ENCODE results near the gene C11orf58.

The C11orf58 gene

GRCh38 chr11:16784097-16784496 lies 45.6 kb downstream of the C11orf58 start:
- Histone ChIP-seq H3K4me1 (ENCODE audit: control insufficient read depth, low read length) (no peaks in the 10 kb centered on the region), H3K27me3 (ENCODE audit: control insufficient read depth, low read length) (peaks cover 6% of the 10 kb centered on the region), H3K9me2 (replicated peaks; ENCODE audit: control insufficient read depth, low read length) (no peaks in the 10 kb centered on the region), H3K79me2 (ENCODE audit: control insufficient read depth, low read length) (no peaks in the 10 kb centered on the region), H3K4me3 (ENCODE audit: low read length) (no peak overlapping the region), H3K27ac (ENCODE audit: low read depth, low read length) (no peak overlapping the region), H3K9me3 (ENCODE audit: control insufficient read depth, insufficient read depth, low read length) (no peaks in the 10 kb centered on the region), H4K20me1 (ENCODE audit: control insufficient read depth, insufficient read depth, low read depth, low read length) (no peaks in the 10 kb centered on the region; the same call in 1 of the 2 replicates), H3K4me2 (ENCODE audit: low read length) (no peak overlapping the region), H3F3A (ENCODE audit: control insufficient read depth, insufficient read depth) (no peaks in the 10 kb centered on the region), H3K36me3 (ENCODE audit: control insufficient read depth, low read length) (no peaks in the 10 kb centered on the region)
- no peak for TF ChIP-seq CTCF (IDR thresholded peaks at IDR 0.05; ENCODE audit: low read depth, low read length, poor library complexity, severe bottlenecking)
- TF ChIP-seq EZH2phosphoT487 (IDR thresholded peaks at IDR 0.05; ENCODE audit: borderline replicate concordance, low read length) = no peak

- Histone ChIP-seq H3K4me2 (ENCODE audit: low read length) (no peak overlapping the region), H3F3A (ENCODE audit: control insufficient read depth, insufficient read depth) (no peaks in the 10 kb centered on the region), H3K79me2 (ENCODE audit: control insufficient read depth, low read length) (no peaks in the 10 kb centered on the region), H3K27ac (ENCODE audit: low read depth, low read length) (no peak overlapping the region), H3K9me2 (replicated peaks; ENCODE audit: control insufficient read depth, low read length) (no peaks in the 10 kb centered on the region), H4K20me1 (ENCODE audit: control insufficient read depth, insufficient read depth, low read depth, low read length) (no peaks in the 10 kb centered on the region; the same call in 1 of the 2 replicates), H3K4me3 (ENCODE audit: low read length) (no peak overlapping the region), H3K9me3 (ENCODE audit: control insufficient read depth, insufficient read depth, low read length) (no peaks in the 10 kb centered on the region), H3K27me3 (ENCODE audit: control insufficient read depth, low read length) (peaks cover 6% of the 10 kb centered on the region), H3K4me1 (ENCODE audit: control insufficient read depth, low read length) (no peaks in the 10 kb centered on the region), H3K36me3 (ENCODE audit: control insufficient read depth, low read length) (no peaks in the 10 kb centered on the region)
- TF ChIP-seq EZH2phosphoT487 (IDR thresholded peaks at IDR 0.05; ENCODE audit: borderline replicate concordance, low read length) (no peak), CTCF (IDR thresholded peaks at IDR 0.05; ENCODE audit: low read depth, low read length, poor library complexity, severe bottlenecking) (no peak)
These were observed 46.2 kb downstream of the C11orf58 start for GRCh38 chr11:16784666-16785065.

- Histone ChIP-seq H3K9me3 (ENCODE audit: control insufficient read depth, insufficient read depth, low read length) (no peaks in the 10 kb centered on the region), H3K4me1 (ENCODE audit: control insufficient read depth, low read length) (no peaks in the 10 kb centered on the region), H3K27ac (ENCODE audit: low read depth, low read length) (no peak overlapping the region), H3K4me2 (ENCODE audit: low read length) (no peak overlapping the region), H3K79me2 (ENCODE audit: control insufficient read depth, low read length) (no peaks in the 10 kb centered on the region), H3F3A (ENCODE audit: control insufficient read depth, insufficient read depth) (no peaks in the 10 kb centered on the region), H3K4me3 (ENCODE audit: low read length) (no peak overlapping the region), H3K36me3 (ENCODE audit: control insufficient read depth, low read length) (no peaks in the 10 kb centered on the region), H4K20me1 (ENCODE audit: control insufficient read depth, insufficient read depth, low read depth, low read length) (no peaks in the 10 kb centered on the region; the same call in 1 of the 2 replicates), H3K27me3 (ENCODE audit: control insufficient read depth, low read length) (peaks cover 6% of the 10 kb centered on the region), H3K9me2 (replicated peaks; ENCODE audit: control insufficient read depth, low read length) (no peaks in the 10 kb centered on the region)
- TF ChIP-seq EZH2phosphoT487 (IDR thresholded peaks at IDR 0.05; ENCODE audit: borderline replicate concordance, low read length) (no peak), CTCF (IDR thresholded peaks at IDR 0.05; ENCODE audit: low read depth, low read length, poor library complexity, severe bottlenecking) (peak; percentile 83)
These were observed 47.2 kb downstream of the C11orf58 start for GRCh38 chr11:16785520-16786128.

Data from DOHH2 (cell line).